DOHH2 (cell line): ENCODE data around the gene DBN1.

Experiments used
- EZH2phosphoT487 ChIP-seq: fragments of 200-600 bp; sonication (generic); IDR thresholded peaks from 2 replicates; pipeline ENCODE4 v1.6.1; 2017; ENCODE audit warnings: borderline replicate concordance, mild to moderate bottlenecking, antibody characterized with exemption, low read length, moderate library complexity, mixed read lengths
- TF ChIP-seq, protein P1 (sequence below): fragments of 200-600 bp; sonication (generic); IDR thresholded peaks from one replicate; pipeline ENCODE4 v1.5.1; 2014; ENCODE audit warnings: antibody characterized with exemption, mild to moderate bottlenecking, low read depth, low read length; ENCODE audit not compliant: poor library complexity, severe bottlenecking

- TF ChIP-seq, protein P1, sequence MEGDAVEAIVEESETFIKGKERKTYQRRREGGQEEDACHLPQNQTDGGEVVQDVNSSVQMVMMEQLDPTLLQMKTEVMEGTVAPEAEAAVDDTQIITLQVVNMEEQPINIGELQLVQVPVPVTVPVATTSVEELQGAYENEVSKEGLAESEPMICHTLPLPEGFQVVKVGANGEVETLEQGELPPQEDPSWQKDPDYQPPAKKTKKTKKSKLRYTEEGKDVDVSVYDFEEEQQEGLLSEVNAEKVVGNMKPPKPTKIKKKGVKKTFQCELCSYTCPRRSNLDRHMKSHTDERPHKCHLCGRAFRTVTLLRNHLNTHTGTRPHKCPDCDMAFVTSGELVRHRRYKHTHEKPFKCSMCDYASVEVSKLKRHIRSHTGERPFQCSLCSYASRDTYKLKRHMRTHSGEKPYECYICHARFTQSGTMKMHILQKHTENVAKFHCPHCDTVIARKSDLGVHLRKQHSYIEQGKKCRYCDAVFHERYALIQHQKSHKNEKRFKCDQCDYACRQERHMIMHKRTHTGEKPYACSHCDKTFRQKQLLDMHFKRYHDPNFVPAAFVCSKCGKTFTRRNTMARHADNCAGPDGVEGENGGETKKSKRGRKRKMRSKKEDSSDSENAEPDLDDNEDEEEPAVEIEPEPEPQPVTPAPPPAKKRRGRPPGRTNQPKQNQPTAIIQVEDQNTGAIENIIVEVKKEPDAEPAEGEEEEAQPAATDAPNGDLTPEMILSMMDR = no peak
- TF ChIP-seq EZH2phosphoT487 = no peak
These were observed 3.5 kb downstream of the DBN1 start for GRCh38 chr5:177469750-177470525.
